Adrenal gland (tissue), 12 donors: ENCODE results near the gene RNF8. TPM values are rescaled to one million over a fixed set of nuclear protein-coding genes. Genes with fewer than 3 reads are reported as not detected.
"Not testable (repeated sequence)": the region's sequence is repeated elsewhere in the genome, so short reads cannot be mapped to it uniquely, and the experiment has no call there.

Experiments used
- DNase-seq, 7 donors: peaks; one replicate each; pipeline ENCODE4 v3.0.0-alpha.2; 2019 to 2020
- H3K27ac ChIP-seq, 5 donors: fragments of 200-600 bp; sonication (generic) in 4 of 5; 1 replicate in 3 of 5; 2 replicates in 2 of 5; pipeline versions ENCODE4 v1.5.1 to v1.8.0; 2016 to 2020; ENCODE audit warnings: mild to moderate bottlenecking in 1 of 5
- H3K27me3 ChIP-seq: fragments of 200-600 bp; 2 replicates; pipeline ENCODE4 v1.8.0; 2021
- H3K36me3 ChIP-seq, 2 donors: fragments of 200-600 bp; replicated peaks in 1 of 2; 1 replicate in 1 of 2; 2 replicates in 1 of 2; pipeline versions ENCODE4 v1.5.1 to v1.8.0; 2018 to 2022
- H3K4me1 ChIP-seq, 2 donors: fragments of 200-600 bp; replicated peaks in 1 of 2; 1 replicate in 1 of 2; 2 replicates in 1 of 2; pipeline versions ENCODE4 v1.5.1 to v1.8.0; 2018 to 2021
- H3K4me3 ChIP-seq, 4 donors: fragments of 200-600 bp; sonication (generic) in 3 of 4; one replicate each; pipeline ENCODE4 v1.5.1; 2016 to 2018
- H3K9me3 ChIP-seq, 3 donors: fragments of 200-600 bp; sonication (generic) in 1 of 3; replicated peaks in 1 of 3; 1 replicate in 2 of 3; 2 replicates in 1 of 3; pipeline versions ENCODE4 v1.5.1 to v1.8.0; 2016 to 2021
- POLR2A ChIP-seq, 2 donors: fragments of 450-650 bp; IDR thresholded peaks; one replicate each; pipeline ENCODE4 v1.6.1; 2017; ENCODE audit warnings: antibody characterized with exemption in 2 of 2, mild to moderate bottlenecking in 2 of 2, moderate library complexity in 1 of 2
- WGBS, 4 donors: extraction: QIAGEN DNeasy Blood & Tissue Kit in 2 of 4; methylation state at CpG; one replicate each; pipeline versions ENCODE4 v1.1.5 to v1.1.7; 2013 to 2017; 5-methylcytosine and 5-hydroxymethylcytosine counted together
- intact Hi-C, 2 donors: fragments of 100-400 bp; cut with DNase I; formaldehyde crosslinking; loops; one replicate each; pipeline versions ENCODE4 v1.14.1 to v1.15.0; 2022 to 2023
- polyA plus RNA-seq, 3 donors: library from polyadenylated mRNA; stranded (reverse); fragments of 200-250 nt in 2 of 3; fragments of 350-450 nt in 1 of 3; fragmentation: Illumina TruSeq in 1 of 3; extraction: RNeasy Lipid Tissue Mini Kit (QIAGEN cat#74804) in 1 of 3; gene quantifications; one replicate each; pipeline ENCODE4 v1.2.3, GENCODE V29; 2013 to 2014
- total RNA-seq, 9 donors: library from RNA; depleted of rRNA in 4 of 9; stranded (reverse); fragments of >200 nt in 4 of 9; fragments of 120-200 nt in 1 of 9; fragmentation: NEBNext Ultra II Directional in 1 of 9; extraction: Animal tissue kit (Norgen Biotek cat#: 25700) in 1 of 9; gene quantifications; one replicate each; pipeline versions ENCODE4 v1.1.0 to v1.2.4, GENCODE V29; 2013 to 2023
- TF ChIP-seq, protein P1 (sequence below), 6 experiments: fragments of 450-650 bp in 4 of 6; fragments of 200-600 bp in 2 of 6; sonication (generic) in 1 of 6; IDR thresholded peaks; 1 replicate in 5 of 6; 2 replicates in 1 of 6; pipeline versions ENCODE4 v1.5.1 to v1.8.0; 2016 to 2021; ENCODE audit warnings: antibody characterized with exemption in 6 of 6, mild to moderate bottlenecking in 2 of 6, moderate library complexity in 1 of 6
- donor health status: healthy with polysubstance abuse.
- donor health status: Bipolar disorder and iron deficiency.
- donor health status: DM: yes; HTN: yes; CAD: no.
- donor health status: DM: no; HTN: no; CAD: no.
- donor health status: DM: no; HTN: no; CAD: no.
- donor health status: DM: yes; HTN: yes; CAD: no.

The RNF8 gene
- total and polyA plus RNA-seq, 12 donors: 13.1 to 54.6 (median 20.6) TPM

DNA sequence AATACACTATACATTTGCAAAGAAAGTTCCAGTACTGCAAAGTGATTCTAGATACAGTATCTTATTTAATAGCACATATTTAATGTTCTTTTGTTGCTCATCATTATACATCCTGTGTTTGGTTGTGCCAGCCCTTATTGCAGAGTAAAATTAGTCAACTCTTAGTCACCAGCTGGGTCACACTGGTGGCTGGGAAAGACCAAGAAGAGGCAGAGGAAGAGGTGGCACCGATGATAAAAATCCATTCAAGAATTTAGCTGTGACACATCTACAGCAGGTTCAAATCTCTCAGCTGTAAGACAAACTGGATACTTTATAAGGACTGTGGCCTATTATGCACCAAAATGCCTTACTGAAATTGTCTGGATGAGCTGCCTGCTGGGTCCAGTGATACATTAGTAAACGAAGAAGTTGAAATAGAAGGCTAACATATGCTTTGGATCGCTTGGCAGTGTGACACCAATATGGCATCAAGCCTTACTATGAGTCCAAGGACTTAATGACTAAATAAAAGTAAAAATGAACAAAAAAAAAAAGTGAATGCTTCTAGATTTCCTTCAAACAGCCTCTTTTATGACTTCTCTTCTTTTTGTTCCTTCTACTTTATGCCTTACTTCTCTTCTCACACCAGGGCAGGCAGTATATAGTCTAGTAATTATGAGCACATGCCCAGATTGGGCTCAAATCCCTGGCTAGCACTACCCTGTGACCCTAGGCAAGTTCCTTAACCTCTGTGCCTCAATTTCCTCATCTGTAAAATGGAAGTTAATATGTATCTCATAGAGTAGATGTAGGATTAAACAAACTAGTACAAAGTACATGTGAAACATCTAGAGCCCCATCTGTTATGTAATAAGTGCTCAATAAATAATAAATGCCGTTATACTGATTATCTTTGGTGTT lies 29.4 kb upstream of the RNF8 start:
- intact Hi-C loops: loop anchor here in 1 of 2 donors (5.0 to 10.0 kb wide), 2 partner anchors 240 to 368 kb away; no protein-coding TSS in a partner anchor
- peak in 3 of 7 donors; percentile 18 to 41 (median 28) for DNase-seq
- no peaks in the 10 kb centered on the region for H3K36me3 ChIP-seq
- H3K9me3 ChIP-seq: no peaks in the 10 kb centered on the region
- no peak overlapping the region for H3K4me3 ChIP-seq
- TF ChIP-seq, protein P1, sequence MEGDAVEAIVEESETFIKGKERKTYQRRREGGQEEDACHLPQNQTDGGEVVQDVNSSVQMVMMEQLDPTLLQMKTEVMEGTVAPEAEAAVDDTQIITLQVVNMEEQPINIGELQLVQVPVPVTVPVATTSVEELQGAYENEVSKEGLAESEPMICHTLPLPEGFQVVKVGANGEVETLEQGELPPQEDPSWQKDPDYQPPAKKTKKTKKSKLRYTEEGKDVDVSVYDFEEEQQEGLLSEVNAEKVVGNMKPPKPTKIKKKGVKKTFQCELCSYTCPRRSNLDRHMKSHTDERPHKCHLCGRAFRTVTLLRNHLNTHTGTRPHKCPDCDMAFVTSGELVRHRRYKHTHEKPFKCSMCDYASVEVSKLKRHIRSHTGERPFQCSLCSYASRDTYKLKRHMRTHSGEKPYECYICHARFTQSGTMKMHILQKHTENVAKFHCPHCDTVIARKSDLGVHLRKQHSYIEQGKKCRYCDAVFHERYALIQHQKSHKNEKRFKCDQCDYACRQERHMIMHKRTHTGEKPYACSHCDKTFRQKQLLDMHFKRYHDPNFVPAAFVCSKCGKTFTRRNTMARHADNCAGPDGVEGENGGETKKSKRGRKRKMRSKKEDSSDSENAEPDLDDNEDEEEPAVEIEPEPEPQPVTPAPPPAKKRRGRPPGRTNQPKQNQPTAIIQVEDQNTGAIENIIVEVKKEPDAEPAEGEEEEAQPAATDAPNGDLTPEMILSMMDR (IDR thresholded peaks at IDR 0.05): no peak
- no peak for TF ChIP-seq POLR2A (IDR thresholded peaks at IDR 0.05)
- H3K27ac ChIP-seq: peak overlapping the region in 1 of 5 donors; percentile 48
- WGBS, 4 donors: 48 to 58% (median 49%) methylated on average over 4 of the region's 4 CpGs
- H3K27me3 ChIP-seq: no peaks in the 10 kb centered on the region
- H3K4me1 ChIP-seq: peaks cover 3 to 16% of the 10 kb centered on the region in 2 donors

DNA sequence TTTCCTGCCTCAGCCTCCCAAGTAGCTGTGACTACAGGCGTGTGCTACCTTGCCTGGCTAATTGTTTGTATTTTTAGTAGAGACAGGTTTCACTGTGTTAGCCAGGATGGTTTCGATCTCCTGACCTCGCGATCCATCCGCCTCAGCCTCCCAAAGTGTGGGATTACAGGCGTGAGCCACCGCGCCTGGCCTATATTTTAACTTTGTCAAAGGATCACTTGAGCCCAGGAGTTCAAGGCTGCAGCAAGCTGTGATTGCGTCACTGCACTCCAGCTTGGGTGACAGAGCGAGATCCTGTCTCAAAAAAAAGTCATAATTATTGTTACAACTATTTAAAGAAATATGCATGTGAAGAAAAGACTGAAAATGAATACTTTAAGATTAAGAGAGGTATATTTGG lies 23.4 kb upstream of the RNF8 start:
- Histone ChIP-seq H3K36me3 (peaks cover 0 to 19% of the 10 kb centered on the region in 2 donors), H3K27ac (peak overlapping the region in 1 of 5 donors; percentile 30)
- H3K27me3 ChIP-seq, H3K4me3 ChIP-seq, H3K9me3 ChIP-seq, intact Hi-C loops, H3K4me1 ChIP-seq: not testable (repeated sequence)
- peak; percentile 42 to 83 (median 61) for DNase-seq
- WGBS, 4 donors: 61 to 69% (median 64%) methylated on average over 10 of the region's 10 CpGs

DNA sequence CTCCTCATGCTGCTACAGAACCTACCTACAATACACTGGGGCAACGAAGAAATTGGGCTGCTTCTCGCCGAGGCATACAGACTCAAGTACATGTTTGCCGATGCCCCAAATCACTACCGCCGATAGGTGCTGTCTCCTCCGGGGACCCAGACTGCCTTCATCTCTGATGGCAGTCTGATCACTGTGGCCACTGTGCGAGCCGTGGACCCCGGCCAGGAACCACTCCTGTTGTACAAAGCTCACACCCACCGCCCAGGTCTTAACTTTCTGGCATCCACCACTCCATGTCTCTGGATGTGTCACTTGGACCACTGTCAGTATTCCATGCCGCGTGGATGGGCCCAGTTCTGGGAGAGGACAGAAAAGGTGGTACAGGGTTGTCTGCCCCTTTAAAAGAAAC lies 22.7 kb upstream of the RNF8 start:
- H3K4me3 ChIP-seq: no peak overlapping the region
- H3K9me3 ChIP-seq: no peaks in the 10 kb centered on the region
- WGBS, 4 donors: 93 to 99% (median 96%) methylated on average over 10 to 13 of the region's 13 CpGs
- no peaks in the 10 kb centered on the region for H3K27me3 ChIP-seq
- no peak overlapping the region for H3K27ac ChIP-seq
- H3K36me3 ChIP-seq: peaks cover 0 to 19% of the 10 kb centered on the region in 2 donors
- intact Hi-C loops: no loop called here
- TF ChIP-seq, protein P1 (IDR thresholded peaks at IDR 0.05): no peak
- TF ChIP-seq POLR2A (IDR thresholded peaks at IDR 0.05): no peak
- H3K4me1 ChIP-seq: no peaks in the 10 kb centered on the region
- no peak for DNase-seq

DNA sequence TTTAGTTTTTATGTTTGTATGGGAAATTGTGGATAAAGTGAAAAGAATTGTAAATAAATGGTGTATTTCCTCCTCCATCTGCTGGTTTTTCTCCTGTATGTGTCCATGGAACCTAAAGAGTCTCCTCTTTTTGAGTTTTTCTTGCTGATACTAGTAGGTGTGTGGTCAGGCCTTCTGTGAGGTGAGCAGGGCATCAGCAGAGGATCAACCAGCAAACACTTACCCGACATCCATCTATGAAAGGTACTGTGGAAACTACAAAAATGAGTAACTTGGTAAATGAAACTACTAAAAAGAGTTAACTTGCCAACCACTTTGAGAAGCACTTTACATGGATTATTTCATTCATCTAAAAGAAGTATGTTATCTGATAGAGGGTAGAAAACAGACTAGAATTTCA lies 20.9 kb upstream of the RNF8 start:
- Histone ChIP-seq H3K4me3 (no peak overlapping the region), H3K27ac (no peak overlapping the region), H3K27me3 (no peaks in the 10 kb centered on the region), H3K9me3 (no peaks in the 10 kb centered on the region), H3K4me1 (no peaks in the 10 kb centered on the region), H3K36me3 (peaks cover 0 to 19% of the 10 kb centered on the region in 2 donors)
- intact Hi-C loops: no loop called here
- TF ChIP-seq, protein P1 (IDR thresholded peaks at IDR 0.05): no peak
- TF ChIP-seq POLR2A (IDR thresholded peaks at IDR 0.05): no peak
- no peak for DNase-seq
- WGBS, 4 donors: 88 to 100% (median 95%) methylated on average over 1 of the region's 1 CpG
